CD4-positive, CD25-positive, alpha-beta regulatory T cell (primary cell): ENCODE data around the gene ZNF841. TPM values are rescaled to one million over a fixed set of nuclear protein-coding genes. Genes with fewer than 3 reads are reported as not detected.

Experiments
- ATAC-seq, 2 donors: fragments of 150-1000 bp; cut with Tn5 transposase; one replicate each; pipeline ENCODE4 v1.10.0; 2021; ENCODE audit warnings: low read depth in 2 of 2, moderate number of reproducible peaks in 2 of 2, moderate library complexity in 1 of 2
- DNase-seq, 3 donors: peaks; one replicate each; pipeline versions ENCODE4 v3.0.0 to v3.0.0-alpha.2; 2012 to 2022; ENCODE audit warnings: mixed read lengths in 1 of 3
- H3K27ac ChIP-seq: one replicate; pipeline ENCODE4 v1.7.0; 2013; ENCODE audit warnings: mild to moderate bottlenecking, low read length; ENCODE audit not compliant: insufficient read depth, poor library complexity, severe bottlenecking
- H3K27me3 ChIP-seq: one replicate; pipeline ENCODE4 v1.7.0; 2013; ENCODE audit warnings: low read length; ENCODE audit not compliant: control insufficient read depth, insufficient read depth
- H3K36me3 ChIP-seq: one replicate; pipeline ENCODE4 v1.7.0; 2013; ENCODE audit warnings: mild to moderate bottlenecking, low read length, moderate library complexity; ENCODE audit not compliant: control insufficient read depth, insufficient read depth
- H3K4me1 ChIP-seq: 2 replicates; pipeline ENCODE4 v1.7.0; 2013; ENCODE audit warnings: mild to moderate bottlenecking, low read length; ENCODE audit not compliant: insufficient read depth, control insufficient read depth, poor library complexity, severe bottlenecking
- H3K4me3 ChIP-seq: one replicate; pipeline ENCODE4 v1.7.0; 2013; ENCODE audit warnings: low read depth, mild to moderate bottlenecking, low read length, moderate library complexity
- H3K9me3 ChIP-seq, 2 experiments: 1 replicate in 1 of 2; 2 replicates in 1 of 2; pipeline ENCODE4 v1.7.0; 2013; ENCODE audit warnings: low read length in 2 of 2, mild to moderate bottlenecking in 1 of 2, moderate library complexity in 1 of 2; ENCODE audit not compliant: control insufficient read depth in 2 of 2
- H3K27ac Mint-ChIP-seq, 3 donors: one replicate each; pipeline ENCODE4 v1.8.0; 2020 to 2022; ENCODE audit warnings: mild to moderate bottlenecking in 3 of 3, mixed read lengths in 3 of 3, moderate library complexity in 2 of 3
- H3K27me3 Mint-ChIP-seq: one replicate; pipeline ENCODE4 v1.8.0; 2022; ENCODE audit warnings: mild to moderate bottlenecking, mixed read lengths
- H3K36me3 Mint-ChIP-seq: one replicate; pipeline ENCODE4 v1.8.0; 2020; ENCODE audit warnings: mixed read lengths
- H3K4me1 Mint-ChIP-seq, 4 donors: one replicate each; pipeline ENCODE4 v1.8.0; 2020 to 2022; ENCODE audit warnings: mixed read lengths in 4 of 4, mild to moderate bottlenecking in 1 of 4
- H3K4me3 Mint-ChIP-seq, 4 donors: one replicate each; pipeline ENCODE4 v1.8.0; 2020 to 2022; ENCODE audit warnings: mild to moderate bottlenecking in 4 of 4, mixed read lengths in 4 of 4, moderate library complexity in 3 of 4
- H3K9me3 Mint-ChIP-seq, 7 donors: one replicate each; pipeline ENCODE4 v1.8.0; 2020 to 2022; ENCODE audit warnings: mixed read lengths in 7 of 7, mild to moderate bottlenecking in 3 of 7, moderate library complexity in 2 of 7
- polyA plus RNA-seq, 4 donors: library from polyadenylated mRNA; unstranded; fragments of 300-500 nt; fragmentation: Illumina TruSeq; gene quantifications; one replicate each; pipeline ENCODE4 v1.2.3, GENCODE V29; 2021
- total RNA-seq: library from RNA; stranded (reverse); gene quantifications from one replicate; pipeline ENCODE4 v1.2.3, GENCODE V29; 2022

Gene ZNF841
- 21.0 TPM for total RNA-seq
- 1 to 10 TPM; 2.4 to 3.4 (median 2.9) TPM for polyA plus RNA-seq

DNA sequence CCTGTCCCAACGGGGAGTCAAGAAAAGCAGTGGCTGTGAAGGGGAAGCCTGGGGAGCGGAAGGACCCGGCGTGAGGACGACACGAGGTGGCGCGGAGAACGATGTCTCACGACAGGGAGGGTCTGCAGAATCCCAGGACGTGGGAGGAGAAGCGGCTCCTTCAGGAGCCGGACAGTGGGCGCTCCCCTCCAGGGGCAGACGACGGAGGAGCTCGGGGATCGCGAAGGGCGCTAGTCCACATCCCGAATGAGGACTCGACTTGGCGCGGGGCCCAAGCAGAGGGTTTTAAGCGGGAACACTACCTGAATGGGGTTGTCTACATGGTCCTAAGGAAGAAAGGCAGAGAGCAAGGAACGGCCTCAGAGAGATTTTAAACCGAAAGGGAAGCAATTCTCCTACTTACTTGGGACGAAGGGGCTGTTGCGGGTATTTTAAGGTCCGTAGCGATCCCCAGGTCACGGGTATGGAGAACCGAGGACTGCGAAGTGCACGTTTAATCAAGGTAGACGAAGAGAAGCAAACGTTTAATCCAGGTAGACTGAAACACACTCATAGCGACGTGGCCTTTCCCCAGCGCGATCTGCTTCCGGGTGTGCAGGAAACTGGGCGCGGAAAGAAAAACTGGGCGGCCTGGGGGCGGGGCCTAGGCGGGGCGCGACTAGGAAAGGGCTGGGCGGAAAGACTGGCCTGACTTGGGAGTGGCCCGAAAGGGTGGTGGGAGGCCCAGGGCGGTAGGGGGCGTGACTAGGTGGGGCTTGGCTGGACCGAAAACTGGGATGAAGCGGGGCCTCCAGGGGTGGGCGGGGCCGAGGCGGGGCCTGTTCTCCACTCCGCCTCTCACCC is at the start of gene ZNF841:
ZNF841 (minus strand) TSS at position 594 of the 843 bp plus-strand sequence. CDS start 10,964 bp downstream, outside the sequence.
- H3K36me3 ChIP-seq, result peaks cover 35% of the 10 kb centered on the region
- H3K4me3 ChIP-seq, result peak within 1 kb of the TSS; percentile 99
- H3K9me3 ChIP-seq, result peaks cover 53 to 83% of the 10 kb centered on the region in 2 experiments
- no peaks in the 10 kb centered on the region for H3K27me3 ChIP-seq
- peaks cover 16% of the 10 kb centered on the region for H3K4me1 ChIP-seq
- peak; percentile 61 to 89 (median 75) for DNase-seq
- peak within 1 kb of the TSS; percentile 70 for H3K27ac ChIP-seq
- peak; percentile 91 to 95 for ATAC-seq
- H3K36me3 Mint-ChIP-seq, result peaks cover 40% of the 10 kb centered on the region
- peaks cover 3 to 83% (median 36%) of the 10 kb centered on the region in 7 donors for H3K9me3 Mint-ChIP-seq
- H3K27ac Mint-ChIP-seq, result peak within 1 kb of the TSS; percentile 95 to 97 (median 96)
- H3K4me3 Mint-ChIP-seq, result peak within 1 kb of the TSS; percentile 93 to 100 (median 96)
- H3K27me3 Mint-ChIP-seq, result no peaks in the 10 kb centered on the region
- peaks cover 16 to 45% (median 23%) of the 10 kb centered on the region in 4 donors for H3K4me1 Mint-ChIP-seq

DNA sequence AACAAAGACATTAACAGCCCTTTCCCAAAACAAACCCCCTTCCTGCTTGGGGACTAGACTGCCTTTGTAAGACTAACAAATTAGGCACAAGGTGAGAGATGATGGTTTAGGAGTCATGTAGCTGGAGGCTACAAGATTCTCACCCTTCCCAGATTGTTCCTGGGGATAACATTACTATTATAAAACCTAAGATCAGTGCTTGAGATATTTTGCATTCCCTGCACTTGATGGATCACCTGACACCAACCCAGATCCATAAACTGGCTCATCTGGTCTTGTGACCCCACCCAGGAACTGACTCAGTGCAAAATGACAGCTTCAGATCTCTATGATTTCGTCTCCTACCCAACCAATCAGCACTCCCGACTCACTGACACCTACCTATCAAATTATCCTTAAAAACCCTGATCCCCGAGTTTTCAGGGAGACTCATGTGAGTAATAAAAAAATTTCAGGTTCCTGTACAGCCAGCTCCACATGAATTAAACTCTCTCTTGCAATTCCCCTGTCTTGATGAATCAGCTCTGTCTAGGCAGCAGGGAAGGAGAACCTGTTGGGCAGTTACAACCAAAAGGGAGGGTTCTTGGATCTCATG is 46.5 kb upstream of the ZNF841 start:
- Histone ChIP-seq H3K36me3 (no peaks in the 10 kb centered on the region), H3K9me3 (peaks cover 17 to 27% of the 10 kb centered on the region in 2 experiments), H3K27me3 (no peaks in the 10 kb centered on the region), H3K4me1 (peaks cover 30% of the 10 kb centered on the region), H3K27ac (no peak overlapping the region), H3K4me3 (no peak overlapping the region)
- Mint-ChIP-seq H3K27me3 (no peaks in the 10 kb centered on the region), H3K9me3 (peaks cover 0 to 23% (median 10%) of the 10 kb centered on the region in 7 donors), H3K4me3 (peak overlapping the region in 1 of 4 donors; percentile 80), H3K36me3 (peaks cover 8% of the 10 kb centered on the region), H3K27ac (peak overlapping the region in 1 of 3 donors; percentile 63), H3K4me1 (peaks cover 14 to 36% (median 21%) of the 10 kb centered on the region in 4 donors)
- ATAC-seq (no peak), DNase-seq (no peak)

DNA sequence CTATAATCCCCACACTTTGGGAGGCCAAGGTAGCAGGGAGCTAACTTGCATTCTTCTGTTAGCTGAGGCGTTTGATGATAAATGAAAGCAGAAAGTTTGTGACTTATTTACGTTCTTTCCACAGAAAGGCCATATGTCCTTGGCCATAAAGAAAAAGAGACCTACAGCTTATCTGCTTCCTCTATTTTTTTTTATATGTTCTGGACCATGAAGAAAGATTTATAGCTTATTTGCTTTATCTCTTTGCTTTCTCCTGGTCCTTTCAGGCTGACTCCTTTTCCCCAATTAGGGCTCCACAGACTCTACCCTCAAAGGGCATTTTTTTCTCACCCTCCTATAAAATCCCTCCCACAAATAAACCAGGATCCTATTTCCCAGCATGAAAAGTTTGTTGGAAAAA is 45.6 kb upstream of the ZNF841 start:
- Histone ChIP-seq H3K9me3 (peaks cover 12 to 18% of the 10 kb centered on the region in 2 experiments), H3K4me1 (peaks cover 30% of the 10 kb centered on the region), H3K4me3 (no peak overlapping the region), H3K27me3 (no peaks in the 10 kb centered on the region), H3K27ac (no peak overlapping the region), H3K36me3 (no peaks in the 10 kb centered on the region)
- no peak for DNase-seq
- peak overlapping the region in 3 of 4 donors; percentile 21 to 80 (median 30) for H3K4me3 Mint-ChIP-seq
- peaks cover 4% of the 10 kb centered on the region for H3K36me3 Mint-ChIP-seq
- peak overlapping the region in 1 of 3 donors; percentile 63 for H3K27ac Mint-ChIP-seq
- H3K9me3 Mint-ChIP-seq, result peaks cover 0 to 15% (median 5%) of the 10 kb centered on the region in 7 donors
- H3K27me3 Mint-ChIP-seq, result no peaks in the 10 kb centered on the region
- H3K4me1 Mint-ChIP-seq, result peaks cover 14 to 38% (median 21%) of the 10 kb centered on the region in 4 donors
- ATAC-seq, result no peak

DNA sequence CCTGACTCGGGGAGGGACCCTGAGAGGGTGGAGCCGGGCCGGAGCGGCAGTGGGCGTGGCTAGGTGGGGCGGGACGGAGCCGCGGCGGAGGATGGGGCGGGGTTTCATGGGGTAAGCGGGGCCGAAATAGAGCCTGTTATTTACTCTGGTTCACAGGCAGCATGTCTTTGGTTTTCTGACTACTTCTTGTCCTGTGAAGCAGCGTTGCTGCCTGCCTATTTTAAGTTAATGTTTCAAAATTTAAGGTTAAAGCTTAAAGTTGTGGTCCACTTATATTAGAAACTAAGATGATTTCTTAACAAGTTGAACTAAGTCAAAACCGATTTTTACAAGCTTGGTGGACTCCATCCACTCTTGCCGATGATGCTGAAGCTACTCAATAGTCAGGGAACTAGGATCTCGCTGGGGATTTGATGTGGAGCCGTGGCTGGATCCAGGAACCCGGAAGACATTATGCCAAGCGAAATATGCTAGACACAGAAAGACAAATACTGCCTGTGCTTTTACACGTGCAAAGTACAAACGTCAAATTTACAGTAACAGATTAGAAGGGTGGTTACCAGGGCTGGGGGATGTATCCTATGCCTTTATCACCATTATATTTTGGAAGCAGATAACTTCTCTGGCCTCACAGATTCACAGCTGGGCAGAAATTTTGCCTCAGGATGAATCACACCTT is 44.6 kb upstream of the ZNF841 start:
- Mint-ChIP-seq H3K4me3 (peak overlapping the region; percentile 92 to 99 (median 93)), H3K9me3 (peaks cover under 1 to 14% (median 7%) of the 10 kb centered on the region in 7 donors), H3K36me3 (peaks cover 10% of the 10 kb centered on the region), H3K27ac (peak overlapping the region; percentile 93 to 95 (median 93)), H3K27me3 (no peaks in the 10 kb centered on the region), H3K4me1 (peaks cover 14 to 40% (median 21%) of the 10 kb centered on the region in 4 donors)
- H3K9me3 ChIP-seq, result peaks cover 9 to 19% of the 10 kb centered on the region in 2 experiments
- ATAC-seq (peak; percentile 98 to 99), DNase-seq (no peak)
- no peaks in the 10 kb centered on the region for H3K36me3 ChIP-seq
- peaks cover 30% of the 10 kb centered on the region for H3K4me1 ChIP-seq
- no peaks in the 10 kb centered on the region for H3K27me3 ChIP-seq
- H3K27ac ChIP-seq, result peak overlapping the region; percentile 88
- H3K4me3 ChIP-seq, result peak overlapping the region; percentile 96

DNA sequence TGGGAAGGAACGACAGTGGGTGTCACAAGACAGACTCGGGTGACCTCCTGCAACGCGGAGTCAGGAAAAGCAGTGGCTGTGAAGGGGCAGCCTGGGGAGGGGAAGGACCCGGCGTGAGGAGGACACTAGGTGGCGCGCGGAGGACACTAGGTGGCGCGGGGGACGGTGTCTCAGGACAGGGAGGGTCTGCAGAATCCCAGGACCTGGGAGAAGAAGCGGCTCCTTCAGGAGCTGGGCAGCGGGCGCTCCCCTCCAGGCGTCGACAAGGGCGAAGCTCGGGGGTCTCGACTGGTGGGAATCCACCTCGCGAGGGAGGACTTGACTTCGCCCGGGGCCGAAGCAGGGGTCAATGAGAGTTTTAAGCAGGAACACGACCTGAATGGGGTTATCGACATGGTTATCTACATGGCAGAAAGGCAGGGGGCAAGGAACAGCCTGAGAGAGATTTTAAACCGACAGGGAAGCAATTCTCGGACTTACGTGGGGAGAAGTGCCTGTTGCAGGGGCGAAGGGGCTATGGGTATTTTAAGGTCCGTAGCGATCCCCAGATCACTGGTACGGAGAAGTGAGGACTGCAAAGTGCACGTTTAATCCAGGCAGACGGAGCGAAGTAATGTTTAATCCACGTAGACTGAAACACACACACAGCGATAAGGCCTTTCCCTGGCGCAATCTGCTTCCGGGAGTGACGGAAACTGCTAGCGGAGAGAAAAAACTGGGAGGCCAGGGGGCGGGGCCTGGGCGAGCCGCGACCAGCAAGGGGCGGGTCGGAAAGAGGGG is 43.9 kb upstream of the ZNF841 start, which contains the start of gene ZNF616:
ZNF616 (minus strand) TSS at position 687 of the 780 bp plus-strand sequence. CDS start 9,426 bp downstream, outside the sequence.
- peaks cover 14 to 45% (median 22%) of the 10 kb centered on the region in 4 donors for H3K4me1 Mint-ChIP-seq
- peak within 1 kb of the TSS; percentile 92 to 99 (median 93) for H3K4me3 Mint-ChIP-seq
- Histone ChIP-seq H3K4me1 (peaks cover 30% of the 10 kb centered on the region), H3K9me3 (peaks cover 12 to 23% of the 10 kb centered on the region in 2 experiments), H3K27ac (peak within 1 kb of the TSS; percentile 88), H3K4me3 (peak within 1 kb of the TSS; percentile 96), H3K36me3 (no peaks in the 10 kb centered on the region), H3K27me3 (no peaks in the 10 kb centered on the region)
- H3K9me3 Mint-ChIP-seq, result peaks cover under 1 to 18% (median 8%) of the 10 kb centered on the region in 7 donors
- no peaks in the 10 kb centered on the region for H3K27me3 Mint-ChIP-seq
- DNase-seq (peak; percentile 93 to 95 (median 94)), ATAC-seq (peak; percentile 51 to 67)
- peaks cover 15% of the 10 kb centered on the region for H3K36me3 Mint-ChIP-seq
- H3K27ac Mint-ChIP-seq, result peak within 1 kb of the TSS; percentile 93 to 95 (median 93)

DNA sequence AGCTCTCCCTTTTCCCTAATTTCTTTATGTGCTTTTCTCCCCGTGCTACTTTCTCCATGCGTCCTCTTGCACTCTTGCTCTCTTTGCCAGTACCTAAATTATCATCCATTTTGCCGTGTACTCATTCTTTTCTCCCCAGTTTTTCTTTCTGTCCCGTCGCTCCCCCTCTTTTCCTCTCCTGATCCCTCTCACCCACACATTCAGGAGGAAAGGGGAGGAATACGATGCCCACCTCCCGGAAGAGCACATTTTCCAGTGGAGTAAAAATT is 43.4 kb upstream of the ZNF841 start:
- Mint-ChIP-seq H3K27me3 (no peaks in the 10 kb centered on the region), H3K4me3 (peak overlapping the region; percentile 92 to 99 (median 93)), H3K4me1 (peaks cover 14 to 45% (median 22%) of the 10 kb centered on the region in 4 donors), H3K9me3 (peaks cover 2 to 21% (median 8%) of the 10 kb centered on the region in 7 donors), H3K36me3 (peaks cover 18% of the 10 kb centered on the region), H3K27ac (peak overlapping the region; percentile 93 to 95 (median 93))
- Histone ChIP-seq H3K27me3 (no peaks in the 10 kb centered on the region), H3K9me3 (peaks cover 14 to 24% of the 10 kb centered on the region in 2 experiments), H3K27ac (peak overlapping the region; percentile 88), H3K36me3 (no peaks in the 10 kb centered on the region), H3K4me3 (peak overlapping the region; percentile 96), H3K4me1 (peaks cover 30% of the 10 kb centered on the region)
- ATAC-seq (no peak), DNase-seq (no peak)
